ENCODE measurements around the gene AWAT2. TPM values are rescaled to one million over a fixed set of nuclear protein-coding genes. Genes with fewer than 3 reads are reported as not detected.

The AWAT2 gene
- polyA plus RNA-seq (ENCODE audit: insufficient read length in 12 of 12): under 1 TPM in 1 of 12 donors, not detected in 11; 0.25 TPM
- long read RNA-seq, donor 1: 0 reads
- long read RNA-seq, donor 2: 0 reads
- long read RNA-seq, donor 3: 0 reads
- long read RNA-seq, donor 4: 0 reads
- long read RNA-seq, donor 5: 0 reads
- long read RNA-seq, donor 6: 0 reads
- long read RNA-seq, donor 7: 0 reads
- long read RNA-seq, donor 8: 0 reads
- long read RNA-seq, donor 9: 0 reads
- long read RNA-seq, donor 10: 0 reads
- long read RNA-seq, donor 11, partial matches to known transcripts: 231 of 231 reads
- long read RNA-seq, donor 11, other reads (novel, unspliced or antisense): 0 of 231 reads

GRCh38 chrX:70049925-70050324 lies at the start of gene AWAT2:
Gene AWAT2 (minus strand): TSS chrX:70049938. CDS start chrX:70049932, 6 bp downstream.
- DNase-seq: no peak

GRCh38 chrX:70096052-70096451 lies 46.3 kb upstream of the AWAT2 start:
- peak; percentile 10 for DNase-seq

- no peak for DNase-seq
Observed at GRCh38 chrX:70092247-70092646, 42.5 kb upstream of the AWAT2 start.

GRCh38 chrX:70089604-70090297 lies 40.0 kb upstream of the AWAT2 start:
- DNase-seq: no peak

GRCh38 chrX:70088751-70089150 lies 39.0 kb upstream of the AWAT2 start:
- no peak for DNase-seq

- DNase-seq: peak; percentile 6
Observed at GRCh38 chrX:70087857-70088630, 38.3 kb upstream of the AWAT2 start.

- DNase-seq: peak; percentile 17
Observed at GRCh38 chrX:70084592-70085240, 35.0 kb upstream of the AWAT2 start.

GRCh38 chrX:70082723-70083122 lies 33.0 kb upstream of the AWAT2 start:
- no peak for DNase-seq

- no peak for DNase-seq
Observed at GRCh38 chrX:70079870-70080269, 30.1 kb upstream of the AWAT2 start.

GRCh38 chrX:70079297-70079696 lies 29.6 kb upstream of the AWAT2 start:
- DNase-seq: no peak

GRCh38 chrX:70066646-70067045 lies 16.9 kb upstream of the AWAT2 start:
- DNase-seq: no peak

GRCh38 chrX:70062961-70063550 lies 13.3 kb upstream of the AWAT2 start:
- no peak for DNase-seq

GRCh38 chrX:70062076-70062475 lies 12.3 kb upstream of the AWAT2 start, which contains the start of gene OTUD6A:
Gene OTUD6A (plus strand): TSS chrX:70062457. CDS start chrX:70062525, 68 bp downstream.
- DNase-seq: no peak

GRCh38 chrX:70054391-70054790 lies 4.7 kb upstream of the AWAT2 start:
- DNase-seq: no peak

- no peak for DNase-seq
Observed at GRCh38 chrX:70052895-70053615, 3.3 kb upstream of the AWAT2 start.

- DNase-seq: no peak
Observed at GRCh38 chrX:70049406-70049805, 332 bp downstream of the AWAT2 start.

- DNase-seq: no peak
Observed at GRCh38 chrX:70046978-70047377, 2.8 kb downstream of the AWAT2 start.

- no peak for DNase-seq
Observed at GRCh38 chrX:70044541-70045245, 5.0 kb downstream of the AWAT2 start.

- no peak for DNase-seq
Observed at GRCh38 chrX:70043685-70044084, 6.1 kb downstream of the AWAT2 start.
